H1 (cell line): Measurements from ENCODE around the gene PSMB1. TPM values are rescaled to one million over a fixed set of nuclear protein-coding genes. Genes with fewer than 3 reads are reported as not detected.

Source experiments
- CTCF ChIA-PET: fragments of 300-600 bp; sonication (Branson Sonifier 250); formaldehyde crosslinking; loops from one replicate; lab custom pipeline; 2021; ENCODE audit not compliant: partially characterized antibody; lab: Charles Lee
- POLR2A ChIA-PET: fragments of 300-600 bp; sonication (Branson Sonifier 250); formaldehyde crosslinking; loops from one replicate; lab custom pipeline; 2021; ENCODE audit warnings: inconsistent platforms; ENCODE audit not compliant: partially characterized antibody; lab: Charles Lee
- DNase-seq, 2 experiments: peaks; one replicate each; pipeline versions ENCODE4 v3.0.0 to v3.0.0-alpha.2; 2010 to 2022; ENCODE audit warnings: low spot score in 2 of 2, low read depth in 1 of 2, mixed read lengths in 1 of 2
- FAIRE-seq: peaks from 2 replicates; lab custom pipeline; 2011; peaks lifted over from hg19 to GRCh38; lab: Jason Lieb, UNC
- H2AFZ ChIP-seq: 2 replicates; pipeline ENCODE4 v1.8.1; 2012; ENCODE audit warnings: low read length, inconsistent platforms
- H2AK5ac ChIP-seq: 2 replicates; pipeline ENCODE4 v1.6.1; 2013; ENCODE audit warnings: low read depth, low read length
- H2BK120ac ChIP-seq: replicated peaks from 2 replicates; pipeline ENCODE3; 2013; ENCODE audit warnings: low read depth, low read length, inconsistent platforms
- H2BK12ac ChIP-seq: 2 replicates; pipeline ENCODE4 v1.6.1; 2013; ENCODE audit warnings: low read depth, low read length
- H2BK15ac ChIP-seq: 2 replicates; pipeline ENCODE4 v1.6.1; 2013; ENCODE audit warnings: low read length
- H2BK20ac ChIP-seq: 2 replicates; pipeline ENCODE4 v1.6.1; 2013; ENCODE audit warnings: low read length
- H2BK5ac ChIP-seq: 2 replicates; pipeline ENCODE4 v1.6.1; 2013; ENCODE audit warnings: low read depth, low read length
- H3K14ac ChIP-seq: 2 replicates; pipeline ENCODE4 v1.6.1; 2013; ENCODE audit warnings: inconsistent platforms; ENCODE audit not compliant: insufficient read length
- H3K18ac ChIP-seq: 2 replicates; pipeline ENCODE4 v1.6.1; 2013; ENCODE audit warnings: low read length; ENCODE audit errors: extremely low read depth
- H3K23ac ChIP-seq: 2 replicates; pipeline ENCODE4 v1.6.1; 2013; ENCODE audit warnings: inconsistent platforms; ENCODE audit not compliant: insufficient read length
- H3K23me2 ChIP-seq: 2 replicates; pipeline ENCODE4 v1.6.1; 2013; ENCODE audit warnings: low read depth, low read length
- H3K27ac ChIP-seq: 2 replicates; pipeline ENCODE4 v1.6.1; 2011; ENCODE audit warnings: low read depth, low read length, inconsistent platforms
- H3K27me3 ChIP-seq, 4 experiments: replicated peaks in 1 of 4; 1 replicate in 1 of 4; 2 replicates in 3 of 4; pipeline versions ENCODE4 v1.6.1 to v1.8.1; 2011 to 2013; ENCODE audit warnings: low read length in 3 of 4, mild to moderate bottlenecking in 3 of 4, inconsistent platforms in 2 of 4, mixed read lengths in 2 of 4, moderate library complexity in 1 of 4; ENCODE audit not compliant: control insufficient read depth in 3 of 4, insufficient read depth in 3 of 4; ENCODE audit errors: extremely low read depth in 1 of 4
- H3K36me3 ChIP-seq, 4 experiments: 2 replicates each; pipeline versions ENCODE4 v1.6.1 to v1.8.1; 2011 to 2013; ENCODE audit warnings: mild to moderate bottlenecking in 4 of 4, low read length in 3 of 4, moderate library complexity in 2 of 4, control low read depth in 1 of 4, inconsistent platforms in 1 of 4; ENCODE audit not compliant: insufficient read depth in 4 of 4, control insufficient read depth in 2 of 4
- H3K4ac ChIP-seq: replicated peaks from 2 replicates; pipeline ENCODE3; 2013; ENCODE audit warnings: low read length, low read depth, mixed read lengths, inconsistent platforms; ENCODE audit not compliant: insufficient read length
- H3K4me1 ChIP-seq, 4 experiments: replicated peaks in 1 of 4; 1 replicate in 1 of 4; 2 replicates in 3 of 4; pipeline versions ENCODE4 v1.6.1 to v1.8.1; 2011 to 2013; ENCODE audit warnings: low read length in 3 of 4, inconsistent platforms in 2 of 4, mixed read lengths in 1 of 4; ENCODE audit not compliant: insufficient read depth in 4 of 4, control insufficient read depth in 3 of 4
- H3K4me2 ChIP-seq, 2 experiments: 2 replicates each; pipeline versions ENCODE4 v1.6.1 to v1.8.1; 2011 to 2013; ENCODE audit warnings: low read depth in 2 of 2, low read length in 2 of 2, control low read depth in 1 of 2, inconsistent platforms in 1 of 2, mild to moderate bottlenecking in 1 of 2; ENCODE audit not compliant: insufficient read depth in 1 of 2
- H3K4me3 ChIP-seq, 4 experiments: fragments of 200-600, 300-600 bp in 1 of 4; sonication (generic), shearing (Covaris generic), sonication (Bioruptor Twin) in 1 of 4; 2 replicates each; pipeline versions ENCODE4 v1.5.1 to v1.8.1; 2011 to 2016; ENCODE audit warnings: low read length in 4 of 4, low read depth in 3 of 4, control low read depth in 2 of 4, inconsistent platforms in 2 of 4, mild to moderate bottlenecking in 2 of 4, mixed read lengths in 1 of 4, moderate library complexity in 1 of 4; ENCODE audit not compliant: insufficient read depth in 2 of 4; ENCODE audit errors: extremely low read depth in 1 of 4
- H3K56ac ChIP-seq: replicated peaks from 2 replicates; pipeline ENCODE3; 2013; ENCODE audit warnings: low read depth, mild to moderate bottlenecking, mixed read lengths, low read length, inconsistent platforms; ENCODE audit not compliant: insufficient read length
- H3K79me1 ChIP-seq: 2 replicates; pipeline ENCODE4 v1.6.1; 2013; ENCODE audit warnings: low read depth, low read length, control low read depth
- H3K79me2 ChIP-seq, 2 experiments: 2 replicates each; pipeline versions ENCODE4 v1.6.1 to v1.8.1; 2012 to 2013; ENCODE audit warnings: low read length in 2 of 2, mild to moderate bottlenecking in 2 of 2, inconsistent platforms in 1 of 2; ENCODE audit not compliant: insufficient read depth in 2 of 2, control insufficient read depth in 1 of 2
- H3K9ac ChIP-seq, 4 experiments: replicated peaks in 1 of 4; 1 replicate in 1 of 4; 2 replicates in 3 of 4; pipeline versions ENCODE4 v1.6.1 to v1.8.1; 2011 to 2013; ENCODE audit warnings: low read depth in 3 of 4, low read length in 3 of 4, control low read depth in 2 of 4, mild to moderate bottlenecking in 2 of 4, moderate library complexity in 2 of 4, inconsistent platforms in 1 of 4; ENCODE audit errors: extremely low read depth in 1 of 4
- H3K9me3 ChIP-seq, 2 experiments: 2 replicates each; pipeline versions ENCODE4 v1.6.1 to v1.8.1; 2012 to 2013; ENCODE audit warnings: mild to moderate bottlenecking in 2 of 2, moderate library complexity in 2 of 2, control low read depth in 1 of 2, inconsistent platforms in 1 of 2, low read depth in 1 of 2, low read length in 1 of 2, mixed read lengths in 1 of 2; ENCODE audit not compliant: insufficient read depth in 2 of 2
- H4K20me1 ChIP-seq, 2 experiments: replicated peaks in 1 of 2; 2 replicates each; pipeline versions ENCODE3 to v1.8.1; 2011 to 2013; ENCODE audit warnings: inconsistent platforms in 2 of 2, low read length in 2 of 2, mild to moderate bottlenecking in 1 of 2; ENCODE audit not compliant: insufficient read depth in 2 of 2, control insufficient read depth in 1 of 2
- H4K5ac ChIP-seq: 2 replicates; pipeline ENCODE4 v1.6.1; 2013; ENCODE audit warnings: low read length, low read depth, mixed read lengths, inconsistent platforms; ENCODE audit not compliant: insufficient read length
- H4K8ac ChIP-seq: 2 replicates; pipeline ENCODE4 v1.8.0; 2013; ENCODE audit warnings: mild to moderate bottlenecking, moderate library complexity, low read length, inconsistent platforms; ENCODE audit not compliant: insufficient read depth; ENCODE audit errors: extremely low read depth
- H4K91ac ChIP-seq: replicated peaks from 2 replicates; pipeline ENCODE3; 2013; ENCODE audit warnings: low read length, mixed read lengths, inconsistent platforms; ENCODE audit not compliant: insufficient read length
- CEBPB ChIP-seq: IDR thresholded peaks from 2 replicates; pipeline ENCODE4 v1.6.1; 2012; ENCODE audit warnings: low read depth, low read length
- CHD2 ChIP-seq: IDR thresholded peaks from 2 replicates; pipeline ENCODE4 v1.6.1; 2012; ENCODE audit warnings: low read length, improper control_type of control experiment
- CREB1 ChIP-seq: IDR thresholded peaks from 2 replicates; pipeline ENCODE4 v1.6.1; 2012; ENCODE audit warnings: inconsistent platforms
- HDAC6 ChIP-seq: IDR thresholded peaks from one replicate; pipeline ENCODE4 v1.7.1; 2012; ENCODE audit warnings: low read depth, mild to moderate bottlenecking, inconsistent platforms, low read length, moderate library complexity
- POLR2A ChIP-seq, 2 experiments: IDR thresholded peaks; 1 replicate in 1 of 2; 2 replicates in 1 of 2; pipeline ENCODE4 v1.6.1; 2011; ENCODE audit warnings: low read depth in 2 of 2, low read length in 2 of 2, mild to moderate bottlenecking in 2 of 2; ENCODE audit errors: control extremely low read depth in 1 of 2
- RAD21 ChIP-seq, 2 experiments: IDR thresholded peaks in 1 of 2; conservative IDR thresholded peaks in 1 of 2; 2 replicates each; pipeline ENCODE4 v1.6.1; 2011; ENCODE audit warnings: low read depth in 2 of 2, low read length in 2 of 2, improper control_type of control experiment in 1 of 2, inconsistent platforms in 1 of 2, mild to moderate bottlenecking in 1 of 2, moderate library complexity in 1 of 2
- SIN3A ChIP-seq, 2 experiments: IDR thresholded peaks in 1 of 2; conservative IDR thresholded peaks in 1 of 2; 2 replicates each; pipeline ENCODE4 v1.6.1; 2011 to 2012; ENCODE audit warnings: low read length in 2 of 2, improper control_type of control experiment in 1 of 2, low read depth in 1 of 2, mild to moderate bottlenecking in 1 of 2
- SP4 ChIP-seq: IDR thresholded peaks from 2 replicates; pipeline ENCODE4 v1.6.1; 2012; ENCODE audit warnings: low read length, inconsistent platforms
- TBP ChIP-seq: IDR thresholded peaks from 2 replicates; pipeline ENCODE4 v1.6.1; 2011; ENCODE audit warnings: low read depth, low read length, improper control_type of control experiment
- TCF12 ChIP-seq: IDR thresholded peaks from 2 replicates; pipeline ENCODE4 v1.6.1; 2011; ENCODE audit warnings: low read depth, mild to moderate bottlenecking, low read length
- WGBS, 2 experiments: shearing (Covaris generic) in 1 of 2; methylation state at CpG; one replicate each; pipeline versions ENCODE4 v1.1.6 to v1.1.7; 2013 to 2015; ENCODE audit warnings: low lambda C conversion rate in 2 of 2, mixed read lengths in 2 of 2, inconsistent platforms in 1 of 2, low coverage in 1 of 2, missing lambda C conversion rate in 1 of 2; ENCODE audit not compliant: insufficient replicate concordance in 2 of 2, insufficient coverage in 1 of 2, insufficient read length in 1 of 2; ENCODE audit errors: extremely low coverage in 1 of 2, missing lambda C conversion rate in 1 of 2; 5-methylcytosine and 5-hydroxymethylcytosine counted together
- polyA plus RNA-seq, 7 experiments: library from polyadenylated mRNA; depleted of rRNA in 3 of 7; stranded (reverse) in 5 of 7; unstranded in 2 of 7; fragments of >200 nt in 5 of 7; fragments of 200-250 nt in 2 of 7; gene quantifications; 1 replicate in 5 of 7; 2 replicates in 1 of 7; 4 replicates in 1 of 7; pipeline versions ENCODE4 v1.2.1 to v1.2.3, GENCODE V29; 2011 to 2013; ENCODE audit warnings: missing spikeins in 2 of 7, mixed read lengths in 2 of 7
- total RNA-seq: library from RNA; stranded (reverse); fragmentation: NEBNext Ultra II Directional; extraction: Animal tissue kit (Norgen Biotek cat#: 25700); gene quantifications from 2 replicates; pipeline ENCODE4 v1.2.1, GENCODE V29; 2021
- TF ChIP-seq, protein P1 (sequence below): IDR thresholded peaks from 2 replicates; pipeline ENCODE4 v1.6.1; 2011; ENCODE audit warnings: low read depth, mild to moderate bottlenecking, low read length; ENCODE audit not compliant: insufficient read depth

The PSMB1 gene
- total and polyA plus RNA-seq, 2 of the 8 experiments (the other 6 are each of a cell fraction or from before 2014, with no cell fraction given), result 237 to 609 TPM

DNA sequence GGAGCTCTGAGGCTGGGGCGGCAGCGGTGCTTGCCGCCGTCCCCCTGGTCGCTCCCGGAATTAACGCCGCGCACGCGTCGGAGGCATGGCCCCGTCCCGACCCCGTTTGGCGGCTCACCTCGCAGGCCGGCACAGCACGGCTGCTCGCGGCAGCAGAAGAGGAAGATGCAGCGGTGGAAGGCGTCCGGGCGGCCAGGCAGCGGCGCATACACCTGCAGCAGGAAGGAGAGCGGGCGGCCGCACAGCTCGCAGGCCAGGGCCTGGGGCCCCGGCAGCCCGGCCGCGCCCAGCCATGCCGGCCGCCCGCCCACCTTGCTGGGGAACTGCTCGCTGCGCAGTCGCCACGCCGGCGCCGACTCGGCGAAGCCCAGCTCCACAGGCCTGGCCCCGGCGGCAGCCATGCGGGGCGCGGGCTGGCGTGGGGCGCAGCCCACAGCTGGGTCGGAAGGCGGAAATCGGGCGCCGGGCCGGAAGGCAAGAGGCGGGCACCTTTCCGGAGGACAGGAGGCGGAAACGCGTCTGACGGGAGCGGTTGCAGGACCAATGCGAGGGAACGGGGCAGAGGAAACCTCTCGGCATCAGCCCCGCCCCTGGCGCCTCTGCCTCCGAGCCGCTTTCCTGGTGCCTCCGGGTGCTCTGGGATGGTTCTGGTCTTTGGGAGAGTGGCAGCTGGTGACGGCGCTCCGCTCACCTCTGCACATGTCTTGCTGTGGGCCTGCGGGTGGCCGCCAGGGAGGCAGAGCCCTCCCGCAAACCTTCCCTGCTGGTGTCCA is 31.3 kb upstream of the PSMB1 start, which contains the start of gene PDCD2:
Gene PDCD2, minus strand, starts transcription at position 457 of the 773 bp plus-strand sequence. Its CDS starts 56 bp downstream, at position 401.
- CTCF ChIA-PET, result interaction anchor here (0.7 to 1.7 kb wide), 9 partner anchors 9 to 885 kb away, joined by 3 to 9 read pairs (median 4); no protein-coding TSS in a partner anchor
- TF ChIP-seq, protein P1, sequence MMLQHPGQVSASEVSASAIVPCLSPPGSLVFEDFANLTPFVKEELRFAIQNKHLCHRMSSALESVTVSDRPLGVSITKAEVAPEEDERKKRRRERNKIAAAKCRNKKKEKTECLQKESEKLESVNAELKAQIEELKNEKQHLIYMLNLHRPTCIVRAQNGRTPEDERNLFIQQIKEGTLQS, result no peak
- TF ChIP-seq TCF12, result no peak
- TF ChIP-seq SP4, result no peak; the same call in 1 of the 2 replicates
- peak; percentile 69; the same call in 1 of the 2 replicates for TF ChIP-seq CREB1
- no peak for TF ChIP-seq CHD2
- TF ChIP-seq CEBPB, result no peak
- no peak for TF ChIP-seq HDAC6
- no peak; a peak in 1 of 4 replicates for TF ChIP-seq RAD21 (IDR thresholded peaks at IDR 0.05 in 1 of 2, conservative IDR thresholded peaks at IDR 0.05 in 1 of 2; ENCODE audit: low read depth in 2 of 2, low read length in 2 of 2)
- TF ChIP-seq TBP, result no peak
- TF ChIP-seq POLR2A (IDR thresholded peaks at IDR 0.05; ENCODE audit: control extremely low read depth in 1 of 2, low read depth in 2 of 2, low read length in 2 of 2), result peak in 1 of 2 experiments; percentile 71; a peak in 2 of 3 replicates
- TF ChIP-seq SIN3A (conservative IDR thresholded peaks at IDR 0.05 in 1 of 2, IDR thresholded peaks at IDR 0.05 in 1 of 2; ENCODE audit: low read depth in 1 of 2, low read length in 2 of 2), result peak in 1 of 2 experiments; percentile 83; a peak in 2 of 4 replicates

More for the DNA sequence above, 31.3 kb upstream of the PSMB1 start, which contains the start of gene PDCD2:
- peak within 1 kb of the TSS; percentile 67 to 89 (median 82) for H3K4me3 ChIP-seq
- H3K9me3 ChIP-seq, result peaks cover 0 to 2% of the 10 kb centered on the region in 2 experiments; a peak in 1 of 4 replicates
- no peak within 1 kb of the TSS for H2AK5ac ChIP-seq
- no peak within 1 kb of the TSS for H3K23ac ChIP-seq
- H4K5ac ChIP-seq, result peak within 1 kb of the TSS; percentile 70
- H2BK15ac ChIP-seq, result no peak within 1 kb of the TSS; the same call in 1 of the 2 replicates
- no peak for FAIRE-seq
- peak within 1 kb of the TSS; percentile 73 for H3K27ac ChIP-seq
- peak within 1 kb of the TSS; percentile 66 for H4K8ac ChIP-seq
- no peaks in the 10 kb centered on the region for H3K27me3 ChIP-seq
- H3K4me2 ChIP-seq, result peak within 1 kb of the TSS; percentile 75 to 79
- H3K14ac ChIP-seq, result no peak within 1 kb of the TSS
- H2BK5ac ChIP-seq, result peak within 1 kb of the TSS; percentile 94
- peaks cover 2 to 6% (median 5%) of the 10 kb centered on the region in 4 experiments; a peak in 4 of 7 replicates for H3K4me1 ChIP-seq
- H2BK20ac ChIP-seq, result peak within 1 kb of the TSS; percentile 55; the same call in 1 of the 2 replicates
- WGBS, 2 experiments, result 2% methylated on average over 67 of the region's 81 CpGs; no CpG with 5 or more reads in 1 of the 2 experiments
- H3K56ac ChIP-seq, result peak within 1 kb of the TSS; percentile 74
- H2AFZ ChIP-seq, result no peak within 1 kb of the TSS
- H3K79me1 ChIP-seq, result no peaks in the 10 kb centered on the region
- H4K91ac ChIP-seq, result peak within 1 kb of the TSS; percentile 88
- H3K23me2 ChIP-seq, result peaks cover 5% of the 10 kb centered on the region
- H2BK120ac ChIP-seq, result peak within 1 kb of the TSS; percentile 65
- DNase-seq, result peak; percentile 70 to 89
- H2BK12ac ChIP-seq, result peak within 1 kb of the TSS; percentile 72; the same call in 1 of the 2 replicates
- POLR2A ChIA-PET, result interaction anchor here (0.9 to 4.0 kb wide), 10 partner anchors 8 to 30 kb away, joined by 3 to 37 read pairs (median 6); partner anchors contain the start of genes PSMB1 and TBP
- peaks cover 0 to 20% of the 10 kb centered on the region in 2 experiments; a peak in 2 of 4 replicates for H3K79me2 ChIP-seq
- peaks cover 8 to 31% (median 17%) of the 10 kb centered on the region in 4 experiments; a peak in 6 of 8 replicates for H3K36me3 ChIP-seq
- peak within 1 kb of the TSS; percentile 95 for H3K18ac ChIP-seq
- peaks cover 0 to 2% of the 10 kb centered on the region in 2 experiments for H4K20me1 ChIP-seq
- H3K9ac ChIP-seq, result peak within 1 kb of the TSS; percentile 74 to 88 (median 84)
- peak within 1 kb of the TSS; percentile 22 for H3K4ac ChIP-seq
